H1 (cell line): ENCODE measurements around the gene MUC2. TPM values are rescaled to one million over a fixed set of nuclear protein-coding genes. Genes with fewer than 3 reads are reported as not detected.

Experiments used
- CTCF ChIA-PET: fragments of 300-600 bp; sonication (Branson Sonifier 250); formaldehyde crosslinking; loops from one replicate; lab custom pipeline; 2021; ENCODE audit not compliant: partially characterized antibody; lab: Charles Lee
- POLR2A ChIA-PET: fragments of 300-600 bp; sonication (Branson Sonifier 250); formaldehyde crosslinking; loops from one replicate; lab custom pipeline; 2021; ENCODE audit warnings: inconsistent platforms; ENCODE audit not compliant: partially characterized antibody; lab: Charles Lee
- DNase-seq, 2 experiments: peaks; one replicate each; pipeline versions ENCODE4 v3.0.0 to v3.0.0-alpha.2; 2010 to 2022; ENCODE audit warnings: low spot score in 2 of 2, low read depth in 1 of 2, mixed read lengths in 1 of 2
- FAIRE-seq: peaks from 2 replicates; lab custom pipeline; 2011; peaks lifted over from hg19 to GRCh38; lab: Jason Lieb, UNC
- H2AFZ ChIP-seq: 2 replicates; pipeline ENCODE4 v1.8.1; 2012; ENCODE audit warnings: low read length, inconsistent platforms
- H2AK5ac ChIP-seq: 2 replicates; pipeline ENCODE4 v1.6.1; 2013; ENCODE audit warnings: low read depth, low read length
- H2BK120ac ChIP-seq: replicated peaks from 2 replicates; pipeline ENCODE3; 2013; ENCODE audit warnings: low read depth, low read length, inconsistent platforms
- H2BK12ac ChIP-seq: 2 replicates; pipeline ENCODE4 v1.6.1; 2013; ENCODE audit warnings: low read depth, low read length
- H2BK15ac ChIP-seq: 2 replicates; pipeline ENCODE4 v1.6.1; 2013; ENCODE audit warnings: low read length
- H2BK20ac ChIP-seq: 2 replicates; pipeline ENCODE4 v1.6.1; 2013; ENCODE audit warnings: low read length
- H2BK5ac ChIP-seq: 2 replicates; pipeline ENCODE4 v1.6.1; 2013; ENCODE audit warnings: low read depth, low read length
- H3K14ac ChIP-seq: 2 replicates; pipeline ENCODE4 v1.6.1; 2013; ENCODE audit warnings: inconsistent platforms; ENCODE audit not compliant: insufficient read length
- H3K18ac ChIP-seq: 2 replicates; pipeline ENCODE4 v1.6.1; 2013; ENCODE audit warnings: low read length; ENCODE audit errors: extremely low read depth
- H3K23ac ChIP-seq: 2 replicates; pipeline ENCODE4 v1.6.1; 2013; ENCODE audit warnings: inconsistent platforms; ENCODE audit not compliant: insufficient read length
- H3K23me2 ChIP-seq: 2 replicates; pipeline ENCODE4 v1.6.1; 2013; ENCODE audit warnings: low read depth, low read length
- H3K27ac ChIP-seq: 2 replicates; pipeline ENCODE4 v1.6.1; 2011; ENCODE audit warnings: low read depth, low read length, inconsistent platforms
- H3K27me3 ChIP-seq, 4 experiments: replicated peaks in 1 of 4; 1 replicate in 1 of 4; 2 replicates in 3 of 4; pipeline versions ENCODE4 v1.6.1 to v1.8.1; 2011 to 2013; ENCODE audit warnings: low read length in 3 of 4, mild to moderate bottlenecking in 3 of 4, inconsistent platforms in 2 of 4, mixed read lengths in 2 of 4, moderate library complexity in 1 of 4; ENCODE audit not compliant: control insufficient read depth in 3 of 4, insufficient read depth in 3 of 4; ENCODE audit errors: extremely low read depth in 1 of 4
- H3K36me3 ChIP-seq, 4 experiments: 2 replicates each; pipeline versions ENCODE4 v1.6.1 to v1.8.1; 2011 to 2013; ENCODE audit warnings: mild to moderate bottlenecking in 4 of 4, low read length in 3 of 4, moderate library complexity in 2 of 4, control low read depth in 1 of 4, inconsistent platforms in 1 of 4; ENCODE audit not compliant: insufficient read depth in 4 of 4, control insufficient read depth in 2 of 4
- H3K4ac ChIP-seq: replicated peaks from 2 replicates; pipeline ENCODE3; 2013; ENCODE audit warnings: low read length, low read depth, mixed read lengths, inconsistent platforms; ENCODE audit not compliant: insufficient read length
- H3K4me1 ChIP-seq, 4 experiments: replicated peaks in 1 of 4; 1 replicate in 1 of 4; 2 replicates in 3 of 4; pipeline versions ENCODE4 v1.6.1 to v1.8.1; 2011 to 2013; ENCODE audit warnings: low read length in 3 of 4, inconsistent platforms in 2 of 4, mixed read lengths in 1 of 4; ENCODE audit not compliant: insufficient read depth in 4 of 4, control insufficient read depth in 3 of 4
- H3K4me2 ChIP-seq, 2 experiments: 2 replicates each; pipeline versions ENCODE4 v1.6.1 to v1.8.1; 2011 to 2013; ENCODE audit warnings: low read depth in 2 of 2, low read length in 2 of 2, control low read depth in 1 of 2, inconsistent platforms in 1 of 2, mild to moderate bottlenecking in 1 of 2; ENCODE audit not compliant: insufficient read depth in 1 of 2
- H3K4me3 ChIP-seq, 4 experiments: fragments of 200-600, 300-600 bp in 1 of 4; sonication (generic), shearing (Covaris generic), sonication (Bioruptor Twin) in 1 of 4; 2 replicates each; pipeline versions ENCODE4 v1.5.1 to v1.8.1; 2011 to 2016; ENCODE audit warnings: low read length in 4 of 4, low read depth in 3 of 4, control low read depth in 2 of 4, inconsistent platforms in 2 of 4, mild to moderate bottlenecking in 2 of 4, mixed read lengths in 1 of 4, moderate library complexity in 1 of 4; ENCODE audit not compliant: insufficient read depth in 2 of 4; ENCODE audit errors: extremely low read depth in 1 of 4
- H3K56ac ChIP-seq: replicated peaks from 2 replicates; pipeline ENCODE3; 2013; ENCODE audit warnings: low read depth, mild to moderate bottlenecking, mixed read lengths, low read length, inconsistent platforms; ENCODE audit not compliant: insufficient read length
- H3K79me1 ChIP-seq: 2 replicates; pipeline ENCODE4 v1.6.1; 2013; ENCODE audit warnings: low read depth, low read length, control low read depth
- H3K79me2 ChIP-seq, 2 experiments: 2 replicates each; pipeline versions ENCODE4 v1.6.1 to v1.8.1; 2012 to 2013; ENCODE audit warnings: low read length in 2 of 2, mild to moderate bottlenecking in 2 of 2, inconsistent platforms in 1 of 2; ENCODE audit not compliant: insufficient read depth in 2 of 2, control insufficient read depth in 1 of 2
- H3K9ac ChIP-seq, 4 experiments: replicated peaks in 1 of 4; 1 replicate in 1 of 4; 2 replicates in 3 of 4; pipeline versions ENCODE4 v1.6.1 to v1.8.1; 2011 to 2013; ENCODE audit warnings: low read depth in 3 of 4, low read length in 3 of 4, control low read depth in 2 of 4, mild to moderate bottlenecking in 2 of 4, moderate library complexity in 2 of 4, inconsistent platforms in 1 of 4; ENCODE audit errors: extremely low read depth in 1 of 4
- H3K9me3 ChIP-seq, 2 experiments: 2 replicates each; pipeline versions ENCODE4 v1.6.1 to v1.8.1; 2012 to 2013; ENCODE audit warnings: mild to moderate bottlenecking in 2 of 2, moderate library complexity in 2 of 2, control low read depth in 1 of 2, inconsistent platforms in 1 of 2, low read depth in 1 of 2, low read length in 1 of 2, mixed read lengths in 1 of 2; ENCODE audit not compliant: insufficient read depth in 2 of 2
- H4K20me1 ChIP-seq, 2 experiments: replicated peaks in 1 of 2; 2 replicates each; pipeline versions ENCODE3 to v1.8.1; 2011 to 2013; ENCODE audit warnings: inconsistent platforms in 2 of 2, low read length in 2 of 2, mild to moderate bottlenecking in 1 of 2; ENCODE audit not compliant: insufficient read depth in 2 of 2, control insufficient read depth in 1 of 2
- H4K5ac ChIP-seq: 2 replicates; pipeline ENCODE4 v1.6.1; 2013; ENCODE audit warnings: low read length, low read depth, mixed read lengths, inconsistent platforms; ENCODE audit not compliant: insufficient read length
- H4K8ac ChIP-seq: 2 replicates; pipeline ENCODE4 v1.8.0; 2013; ENCODE audit warnings: mild to moderate bottlenecking, moderate library complexity, low read length, inconsistent platforms; ENCODE audit not compliant: insufficient read depth; ENCODE audit errors: extremely low read depth
- H4K91ac ChIP-seq: replicated peaks from 2 replicates; pipeline ENCODE3; 2013; ENCODE audit warnings: low read length, mixed read lengths, inconsistent platforms; ENCODE audit not compliant: insufficient read length
- BRCA1 ChIP-seq: IDR thresholded peaks from 2 replicates; pipeline ENCODE4 v1.6.1; 2012; ENCODE audit warnings: low read depth, low read length, improper control_type of control experiment
- WGBS, 2 experiments: shearing (Covaris generic) in 1 of 2; methylation state at CpG; one replicate each; pipeline versions ENCODE4 v1.1.6 to v1.1.7; 2013 to 2015; ENCODE audit warnings: low lambda C conversion rate in 2 of 2, mixed read lengths in 2 of 2, inconsistent platforms in 1 of 2, low coverage in 1 of 2, missing lambda C conversion rate in 1 of 2; ENCODE audit not compliant: insufficient replicate concordance in 2 of 2, insufficient coverage in 1 of 2, insufficient read length in 1 of 2; ENCODE audit errors: extremely low coverage in 1 of 2, missing lambda C conversion rate in 1 of 2; 5-methylcytosine and 5-hydroxymethylcytosine counted together
- long read RNA-seq, 2 experiments: library from RNA in 1 of 2; library from capped mRNA in 1 of 2; stranded (forward); transcript quantifications; one replicate each; pipeline ENCODE4 v2.0.0, GENCODE V29; 2021; ENCODE audit warnings: inconsistent platforms in 1 of 2
- polyA minus RNA-seq, 3 experiments: library from RNA; depleted of rRNA, polyadenylated mRNA; stranded (reverse); fragments of >200 nt; gene quantifications; 1 replicate in 2 of 3; 2 replicates in 1 of 3; pipeline ENCODE4 v1.2.3, GENCODE V29; 2011
- polyA plus RNA-seq, 7 experiments: library from polyadenylated mRNA; depleted of rRNA in 3 of 7; stranded (reverse) in 5 of 7; unstranded in 2 of 7; fragments of >200 nt in 5 of 7; fragments of 200-250 nt in 2 of 7; gene quantifications; 1 replicate in 5 of 7; 2 replicates in 1 of 7; 4 replicates in 1 of 7; pipeline versions ENCODE4 v1.2.1 to v1.2.3, GENCODE V29; 2011 to 2013; ENCODE audit warnings: missing spikeins in 2 of 7, mixed read lengths in 2 of 7
- total RNA-seq: library from RNA; stranded (reverse); fragmentation: NEBNext Ultra II Directional; extraction: Animal tissue kit (Norgen Biotek cat#: 25700); gene quantifications from 2 replicates; pipeline ENCODE4 v1.2.1, GENCODE V29; 2021

The MUC2 gene
- total RNA-seq = not detected in 2 replicates
- not detected in 2 replicates for polyA plus RNA-seq (2011; rRNA removed)
- not detected for polyA plus RNA-seq (2011; cell fraction: cytosol; rRNA removed)
- not detected for polyA plus RNA-seq (2011; cell fraction: nucleus; rRNA removed)
- polyA plus RNA-seq (2012, experiment 1 of 2) = 0.01 to 0.04 TPM in 2 of 4 replicates, not detected in the others
- not detected for polyA plus RNA-seq (2012, experiment 2 of 2)
- polyA plus RNA-seq (2013, experiment 1 of 2) = 0.02 TPM
- polyA plus RNA-seq (2013, experiment 2 of 2) = under 0.01 TPM
- not detected in 2 replicates for polyA minus RNA-seq (2011; rRNA and poly(A)+ RNA removed)
- not detected for polyA minus RNA-seq (2011; cell fraction: cytosol; rRNA and poly(A)+ RNA removed)
- polyA minus RNA-seq (2011; cell fraction: nucleus; rRNA and poly(A)+ RNA removed) = not detected
- long read RNA-seq, experiment 1 = 0 reads
- long read RNA-seq, experiment 2 = 0 reads

DNA sequence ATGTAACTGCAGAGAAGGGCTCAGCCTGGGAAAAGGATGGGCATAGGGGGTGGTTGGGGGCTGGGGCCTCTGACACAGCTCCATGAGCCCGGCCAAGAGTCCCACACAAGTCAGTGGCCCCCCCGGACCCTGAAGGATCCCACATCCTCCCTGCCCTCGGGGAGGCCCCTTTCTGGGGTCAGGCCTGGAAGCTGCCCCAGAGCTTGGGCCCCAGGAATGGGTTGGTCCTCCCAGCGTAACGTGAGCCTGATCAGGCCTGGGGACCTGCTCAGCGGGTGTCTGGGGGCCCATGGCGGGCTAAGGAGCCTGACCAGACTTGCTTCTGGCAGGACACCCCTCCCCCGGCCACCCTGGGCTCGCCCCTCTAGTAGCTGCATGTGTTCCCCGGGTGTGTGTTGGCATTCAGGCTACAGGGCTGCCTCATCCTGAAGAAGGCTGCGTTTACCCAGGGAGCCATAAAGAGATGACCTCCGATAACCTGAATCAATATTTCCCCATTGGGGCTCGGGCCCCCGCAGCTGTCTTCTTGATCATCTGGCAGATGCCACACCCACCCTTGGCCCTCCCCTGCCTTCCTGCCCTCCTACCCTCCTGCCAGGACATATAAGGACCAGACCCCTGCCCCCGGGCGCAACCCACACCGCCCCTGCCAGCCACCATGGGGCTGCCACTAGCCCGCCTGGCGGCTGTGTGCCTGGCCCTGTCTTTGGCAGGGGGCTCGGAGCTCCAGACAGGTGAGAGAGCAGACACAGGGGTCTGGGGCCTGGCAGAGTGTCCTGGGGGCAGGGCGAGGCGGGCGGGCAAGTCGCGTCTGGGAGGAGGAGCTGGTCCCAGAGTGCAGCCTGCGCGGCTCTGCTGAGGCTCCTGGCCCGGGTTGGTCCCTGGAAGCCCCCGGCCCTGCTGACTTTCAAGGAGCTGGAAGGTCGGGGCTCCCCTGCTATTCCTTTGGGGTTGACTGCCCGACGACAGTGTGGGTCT is at the start of gene MUC2:
Gene MUC2, plus strand, starts transcription at position 631 of the 978 bp plus-strand sequence.
- Histone ChIP-seq H2BK120ac (no peak within 1 kb of the TSS), H4K91ac (no peak within 1 kb of the TSS), H2AFZ (no peak within 1 kb of the TSS), H3K56ac (no peak within 1 kb of the TSS), H3K4ac (peak within 1 kb of the TSS; percentile 38), H3K4me2 (no peak within 1 kb of the TSS), H3K4me1 (peaks cover 0 to 3% (median 0%) of the 10 kb centered on the region in 4 experiments; a peak in 2 of 7 replicates), H2BK15ac (no peak within 1 kb of the TSS), H3K27ac (no peak within 1 kb of the TSS), H3K79me2 (no peaks in the 10 kb centered on the region), H2BK12ac (no peak within 1 kb of the TSS), H2AK5ac (no peak within 1 kb of the TSS), H3K4me3 (no peak within 1 kb of the TSS), H4K8ac (peak within 1 kb of the TSS; percentile 89), H3K18ac (no peak within 1 kb of the TSS; the same call in 1 of the 2 replicates), H3K27me3 (no peaks in the 10 kb centered on the region), H3K36me3 (no peaks in the 10 kb centered on the region), H3K9me3 (no peaks in the 10 kb centered on the region), H3K23me2 (peaks cover 5% of the 10 kb centered on the region; the same call in 1 of the 2 replicates), H3K23ac (no peak within 1 kb of the TSS), H3K9ac (no peak within 1 kb of the TSS), H2BK20ac (no peak within 1 kb of the TSS), H3K14ac (no peak within 1 kb of the TSS), H2BK5ac (no peak within 1 kb of the TSS), H4K20me1 (peaks cover 0 to 2% of the 10 kb centered on the region in 2 experiments), H3K79me1 (no peaks in the 10 kb centered on the region), H4K5ac (no peak within 1 kb of the TSS)
- DNase-seq = peak in 1 of 2 experiments; percentile 45
- CTCF ChIA-PET = interaction anchor here (1.0 to 2.3 kb wide), 2 partner anchors 23 to 176 kb away, joined by 3 to 7 read pairs; no protein-coding TSS in a partner anchor
- POLR2A ChIA-PET = interaction anchor here (1.2 kb wide), 1 partner anchor 186 kb away, joined by 3 read pairs; no protein-coding TSS in a partner anchor
- 88% methylated on average over 24 of the region's 32 CpGs; no CpG with 5 or more reads in 1 of the 2 experiments for WGBS, 2 experiments
- FAIRE-seq = no peak
- TF ChIP-seq BRCA1 = no peak
